Measurements from ENCODE around the gene OPN1MW3.
"Not testable (repeated sequence)": the region's sequence is repeated elsewhere in the genome, so short reads cannot be mapped to it uniquely, and the experiment has no call there.

OPN1MW3 gene

GRCh38 chrX:154296731-154297130 lies 39.3 kb downstream of the OPN1MW3 start:
- no peak for DNase-seq

- DNase-seq = no peak
Observed at GRCh38 chrX:154298312-154298711, 40.9 kb downstream of the OPN1MW3 start.

DNA sequence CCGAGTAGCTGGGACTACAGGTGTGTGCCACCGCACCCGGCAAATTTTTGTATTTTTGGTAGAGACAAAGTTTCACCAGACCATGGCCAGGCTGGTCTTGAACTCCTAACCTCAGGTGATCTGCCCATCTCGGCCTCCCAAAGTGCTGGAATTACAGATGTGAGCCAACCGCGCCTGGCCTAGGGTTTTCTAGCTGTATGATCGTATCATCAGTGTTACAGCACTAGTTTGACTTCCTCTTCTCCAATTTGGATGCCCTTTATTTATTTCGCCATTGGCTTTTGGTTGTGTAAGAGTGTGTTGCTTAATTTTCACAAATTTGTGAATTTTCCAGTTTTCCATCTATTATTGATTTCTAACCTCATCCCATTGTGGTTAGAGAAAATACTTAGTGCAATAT lies 43.4 kb downstream of the OPN1MW3 start:
- DNase-seq = no peak

GRCh38 chrX:154302998-154303397 lies 45.6 kb downstream of the OPN1MW3 start:
- DNase-seq = not testable (repeated sequence)

GRCh38 chrX:154303476-154303875 lies 46.1 kb downstream of the OPN1MW3 start:
- DNase-seq = no peak

- DNase-seq = no peak
Observed at GRCh38 chrX:154304846-154305245, 47.5 kb downstream of the OPN1MW3 start.

- DNase-seq = no peak
Observed at GRCh38 chrX:154305541-154306205, 48.3 kb downstream of the OPN1MW3 start.

DNA sequence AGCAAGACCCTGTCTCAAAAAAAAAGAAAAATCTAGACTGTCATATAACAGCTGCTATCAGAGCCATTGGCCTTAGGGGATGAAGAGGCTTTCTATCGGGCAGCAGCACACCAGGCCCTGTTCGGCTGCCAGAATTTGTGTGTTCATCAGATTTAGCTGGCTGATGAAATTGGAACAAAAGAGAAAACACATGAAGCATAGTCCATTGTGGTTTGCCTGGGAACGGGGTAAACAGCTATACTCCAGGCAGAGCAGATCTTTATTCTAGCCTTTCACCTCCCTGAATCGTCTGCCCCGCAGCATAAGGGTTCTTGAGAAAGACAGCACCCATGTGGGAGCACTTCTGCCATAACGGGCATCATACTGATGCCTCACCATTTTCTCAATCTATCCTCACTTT lies 49.8 kb downstream of the OPN1MW3 start:
- no peak for DNase-seq

DNA sequence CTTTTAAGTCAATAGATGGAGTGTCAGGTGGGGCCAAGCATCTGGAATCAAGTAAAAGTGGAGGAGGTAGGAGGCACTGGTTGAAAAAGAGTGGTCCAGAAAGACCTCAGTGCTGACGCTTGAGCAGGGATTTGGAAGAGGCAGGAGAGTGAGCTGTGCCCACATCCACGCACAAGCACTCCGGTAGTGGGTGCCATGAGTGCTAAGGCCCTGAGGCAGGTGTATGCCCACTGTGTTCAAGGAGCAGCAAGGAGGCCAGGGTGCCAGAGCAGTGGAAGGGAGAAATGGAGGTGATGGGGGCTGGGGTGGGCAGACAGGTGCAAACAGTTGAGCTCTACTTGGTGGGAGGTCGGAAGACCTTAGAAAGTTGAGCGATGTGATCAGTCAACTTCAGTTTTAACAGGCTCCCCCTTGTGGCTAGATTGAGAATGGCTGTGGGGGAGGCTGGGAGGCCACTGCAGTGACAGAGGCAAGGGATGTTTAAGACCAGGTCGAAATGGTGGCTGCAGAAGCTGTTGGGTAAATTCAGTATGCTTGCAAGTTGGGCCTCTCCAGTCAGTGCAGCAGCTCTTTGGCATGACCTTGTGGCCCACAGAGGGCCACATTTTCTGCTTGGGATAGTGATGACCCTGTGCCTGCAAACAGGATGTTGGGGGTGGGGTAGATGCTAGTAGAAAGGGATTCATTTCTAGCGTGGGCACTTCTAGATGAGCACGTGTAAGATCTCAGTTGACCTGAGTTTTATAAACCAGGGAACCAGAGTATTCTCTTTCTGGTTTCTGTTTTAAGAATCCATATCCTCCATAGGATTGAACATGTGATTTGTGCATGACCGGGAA lies 50.9 kb downstream of the OPN1MW3 start:
- no peak for DNase-seq

DNA sequence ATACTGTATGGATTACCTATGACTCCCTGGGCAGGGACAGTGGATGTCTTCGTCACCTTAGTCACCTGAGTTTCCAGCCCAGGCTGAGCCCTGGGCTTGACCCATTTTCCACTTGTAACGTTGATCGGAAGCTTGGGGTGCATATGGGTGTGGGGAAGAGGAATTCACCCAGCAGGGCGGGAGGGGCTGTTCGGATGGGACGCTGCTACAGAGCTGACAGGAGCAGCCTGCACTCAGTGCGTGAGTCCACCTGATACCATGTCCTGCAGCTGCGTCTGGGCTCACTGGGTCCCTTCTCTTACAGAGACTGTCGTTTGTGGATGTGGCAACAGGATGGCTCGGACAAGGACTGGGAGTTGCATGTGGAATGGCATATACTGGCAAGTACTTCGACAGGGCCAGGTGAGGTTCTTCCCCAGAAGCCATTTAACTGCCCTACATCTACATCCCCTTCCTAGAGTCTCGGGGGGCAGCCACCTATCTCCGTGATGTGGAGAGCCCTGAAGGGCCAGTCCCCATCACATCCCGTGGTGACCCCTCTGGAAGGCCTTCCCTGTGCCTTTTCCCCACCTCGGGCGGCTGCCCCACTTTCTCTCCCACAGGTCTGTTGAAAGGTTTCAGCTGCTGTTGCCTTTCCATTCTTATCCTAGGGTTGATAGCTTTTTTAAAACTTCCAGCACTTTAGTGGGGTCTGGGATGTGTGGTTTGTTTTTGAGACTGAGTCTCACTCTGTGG lies 51.8 kb downstream of the OPN1MW3 start:
- no peak for DNase-seq

GRCh38 chrX:154310616-154311536 lies 53.5 kb downstream of the OPN1MW3 start:
- no peak for DNase-seq

GRCh38 chrX:154312116-154312515 lies 54.7 kb downstream of the OPN1MW3 start:
- DNase-seq = no peak

GRCh38 chrX:154313147-154313546 lies 55.8 kb downstream of the OPN1MW3 start:
- DNase-seq = no peak

DNA sequence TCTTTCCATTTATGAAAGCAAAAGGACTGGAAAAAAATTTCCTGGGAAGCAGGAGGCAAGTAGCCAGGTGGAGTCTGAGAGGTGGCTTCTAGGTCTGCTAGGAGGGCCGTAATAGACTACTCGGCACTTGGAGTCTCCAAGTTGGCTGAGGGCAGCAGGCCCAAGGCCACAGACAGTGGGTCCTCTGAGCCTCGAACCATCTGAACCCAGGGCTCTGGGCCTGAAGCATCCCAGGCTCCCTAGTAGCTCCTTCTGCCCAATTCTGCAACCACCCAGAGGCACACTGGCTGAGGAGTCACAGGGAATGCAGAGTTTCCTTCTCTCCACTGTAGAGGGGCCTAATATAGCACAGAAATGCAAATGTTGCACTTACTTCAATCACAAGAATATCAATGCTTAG lies 58.0 kb downstream of the OPN1MW3 start:
- DNase-seq = no peak

GRCh38 chrX:154317391-154317995 lies 60.1 kb downstream of the OPN1MW3 start:
- DNase-seq = no peak

- DNase-seq = no peak
Observed at GRCh38 chrX:154320406-154320805, 63.0 kb downstream of the OPN1MW3 start.

Measured in NCI-H146 (cell line).